PC-9 (cell line): ENCODE results near the gene FRAT2.

Source experiments
- CTCF ChIP-seq: fragments of 200-600 bp; sonication (generic); conservative IDR thresholded peaks from 2 replicates; pipeline ENCODE4 v1.6.1; 2017; ENCODE audit warnings: mixed run types, antibody characterized with exemption, mild to moderate bottlenecking, moderate library complexity
- EZH2 ChIP-seq: fragments of 200-600 bp; sonication (generic); IDR thresholded peaks from 2 replicates; pipeline ENCODE4 v1.8.0; 2017; ENCODE audit warnings: antibody characterized with exemption, low read depth

- TF ChIP-seq CTCF (no peak), EZH2 (no peak)
Measured at GRCh38 chr10:97363071-97363470, 28.5 kb upstream of the FRAT2 start.
